GM06990 (cell line): ENCODE measurements around the gene MAML2.

ENCODE experiments used
- DNase-seq: peaks from one replicate; pipeline ENCODE4 v3.0.0-alpha.2; 2011; ENCODE audit not compliant: insufficient read length; ENCODE audit errors: extremely low read depth
- H3K27me3 ChIP-seq: replicated peaks from 2 replicates; pipeline ENCODE4 v1.6.0; 2011; ENCODE audit warnings: low read length; ENCODE audit not compliant: control insufficient read depth, insufficient read depth
- H3K36me3 ChIP-seq: 2 replicates; pipeline ENCODE4 v1.5.1; 2011; ENCODE audit warnings: low read length; ENCODE audit not compliant: control insufficient read depth, insufficient read depth
- H3K4me3 ChIP-seq: replicated peaks from 2 replicates; pipeline ENCODE4 v1.5.1; 2011; ENCODE audit warnings: low read depth, mild to moderate bottlenecking, control low read depth, low read length
- CTCF ChIP-seq: IDR thresholded peaks from 2 replicates; pipeline ENCODE4 v1.5.1; 2011; ENCODE audit warnings: low read length, control low read depth, mild to moderate bottlenecking, inconsistent platforms; ENCODE audit not compliant: insufficient read depth, poor library complexity, severe bottlenecking

The MAML2 gene

GRCh38 chr11:96222102-96222501 is 120.9 kb downstream of the MAML2 start:
- Histone ChIP-seq H3K36me3 (no peaks in the 10 kb centered on the region), H3K27me3 (no peaks in the 10 kb centered on the region), H3K4me3 (no peak overlapping the region)
- no peak for DNase-seq
- TF ChIP-seq CTCF, result no peak

GRCh38 chr11:96221244-96222070 is 121.5 kb downstream of the MAML2 start:
- no peaks in the 10 kb centered on the region for H3K27me3 ChIP-seq
- H3K4me3 ChIP-seq, result no peak overlapping the region
- no peak for TF ChIP-seq CTCF
- H3K36me3 ChIP-seq, result no peaks in the 10 kb centered on the region
- DNase-seq, result no peak

GRCh38 chr11:96219981-96220623 is 122.9 kb downstream of the MAML2 start:
- TF ChIP-seq CTCF, result no peak
- Histone ChIP-seq H3K36me3 (no peaks in the 10 kb centered on the region), H3K4me3 (no peak overlapping the region), H3K27me3 (no peaks in the 10 kb centered on the region)
- DNase-seq, result no peak

GRCh38 chr11:96218901-96219300 is 124.1 kb downstream of the MAML2 start:
- no peaks in the 10 kb centered on the region for H3K36me3 ChIP-seq
- H3K4me3 ChIP-seq, result no peak overlapping the region
- no peak for DNase-seq
- no peaks in the 10 kb centered on the region for H3K27me3 ChIP-seq
- TF ChIP-seq CTCF, result no peak

- no peak for TF ChIP-seq CTCF
- Histone ChIP-seq H3K27me3 (no peaks in the 10 kb centered on the region), H3K36me3 (no peaks in the 10 kb centered on the region), H3K4me3 (no peak overlapping the region)
- no peak for DNase-seq
Observed at GRCh38 chr11:96218006-96218405, 125.0 kb downstream of the MAML2 start.
